ENCODE results near the gene SLC6A8. TPM values are rescaled to one million over a fixed set of nuclear protein-coding genes. Genes with fewer than 3 reads are reported as not detected.

SLC6A8 gene
- total RNA-seq, 1 donor from 2014 or later, result 57.9 TPM

- no peak for DNase-seq (ENCODE audit: low read depth)
- no peaks in the 10 kb centered on the region for H3K36me3 Mint-ChIP-seq (ENCODE audit: low read depth, unreplicated experiment)
- no peak for TF ChIP-seq EZH2 (IDR thresholded peaks at IDR 0.05; ENCODE audit: insufficient read depth, low read length)
Measured at GRCh38 chrX:153650959-153651358, 36.8 kb upstream of the SLC6A8 start.

GRCh38 chrX:153651540-153652079 lies 36.1 kb upstream of the SLC6A8 start:
- H3K4me1 ChIP-seq (ENCODE audit: insufficient read depth, low read length), result no peaks in the 10 kb centered on the region
- DNase-seq (ENCODE audit: low read depth) (no peak), FAIRE-seq (no peak)
- H2AFZ ChIP-seq (ENCODE audit: low read depth, low read length), result no peak overlapping the region
- no peaks in the 10 kb centered on the region for H3K36me3 ChIP-seq (ENCODE audit: insufficient read depth, low read length)
- Mint-ChIP-seq H3K4me3 (ENCODE audit: unreplicated experiment) (no peak overlapping the region), H3K4me1 (ENCODE audit: low read depth, unreplicated experiment) (no peaks in the 10 kb centered on the region), H3K27me3 (ENCODE audit: low read depth, unreplicated experiment) (peaks cover 10% of the 10 kb centered on the region), H3K27ac (ENCODE audit: unreplicated experiment) (no peak overlapping the region), H3K36me3 (ENCODE audit: low read depth, unreplicated experiment) (no peaks in the 10 kb centered on the region), H3K9me3 (ENCODE audit: unreplicated experiment) (no peaks in the 10 kb centered on the region)
- no peaks in the 10 kb centered on the region for H3K79me2 ChIP-seq (ENCODE audit: insufficient read depth, low read length)
- no peaks in the 10 kb centered on the region for H4K20me1 ChIP-seq (ENCODE audit: insufficient read depth, low read length)
- H3K4me3 ChIP-seq (ENCODE audit: insufficient read depth, low read depth, low read length), result no peak overlapping the region
- no peak overlapping the region for H3K4me2 ChIP-seq (ENCODE audit: low read length)
- TF ChIP-seq EZH2 (IDR thresholded peaks at IDR 0.05; ENCODE audit: insufficient read depth, low read length), result no peak
- TF ChIP-seq CTCF (IDR thresholded peaks at IDR 0.05; ENCODE audit: insufficient read depth, low read depth, low read length), result no peak
- no peak overlapping the region for H3K9ac ChIP-seq (ENCODE audit: low read length)
- peaks cover 9% of the 10 kb centered on the region for H3K27me3 ChIP-seq (ENCODE audit: insufficient read depth, low read length)
- no peaks in the 10 kb centered on the region for H3K9me3 ChIP-seq (ENCODE audit: insufficient read depth, low read depth, low read length)
- H3K27ac ChIP-seq (ENCODE audit: low read depth, low read length), result no peak overlapping the region

More at GRCh38 chrX:153650959-153651358, 36.8 kb upstream of the SLC6A8 start:
- Mint-ChIP-seq H3K27ac (ENCODE audit: unreplicated experiment) (no peak overlapping the region), H3K9me3 (ENCODE audit: unreplicated experiment) (no peaks in the 10 kb centered on the region), H3K4me1 (ENCODE audit: low read depth, unreplicated experiment) (no peaks in the 10 kb centered on the region), H3K4me3 (ENCODE audit: unreplicated experiment) (no peak overlapping the region), H3K27me3 (ENCODE audit: low read depth, unreplicated experiment) (peaks cover 15% of the 10 kb centered on the region)
- Histone ChIP-seq H3K79me2 (ENCODE audit: insufficient read depth, low read length) (no peaks in the 10 kb centered on the region), H2AFZ (ENCODE audit: low read depth, low read length) (no peak overlapping the region), H3K36me3 (ENCODE audit: insufficient read depth, low read length) (no peaks in the 10 kb centered on the region), H4K20me1 (ENCODE audit: insufficient read depth, low read length) (no peaks in the 10 kb centered on the region), H3K4me2 (ENCODE audit: low read length) (no peak overlapping the region), H3K27me3 (ENCODE audit: insufficient read depth, low read length) (peaks cover 9% of the 10 kb centered on the region), H3K9me3 (ENCODE audit: insufficient read depth, low read depth, low read length) (no peaks in the 10 kb centered on the region), H3K9ac (ENCODE audit: low read length) (no peak overlapping the region), H3K4me3 (ENCODE audit: insufficient read depth, low read depth, low read length) (no peak overlapping the region), H3K27ac (ENCODE audit: low read depth, low read length) (no peak overlapping the region), H3K4me1 (ENCODE audit: insufficient read depth, low read length) (no peaks in the 10 kb centered on the region)
- FAIRE-seq, result no peak

DNA sequence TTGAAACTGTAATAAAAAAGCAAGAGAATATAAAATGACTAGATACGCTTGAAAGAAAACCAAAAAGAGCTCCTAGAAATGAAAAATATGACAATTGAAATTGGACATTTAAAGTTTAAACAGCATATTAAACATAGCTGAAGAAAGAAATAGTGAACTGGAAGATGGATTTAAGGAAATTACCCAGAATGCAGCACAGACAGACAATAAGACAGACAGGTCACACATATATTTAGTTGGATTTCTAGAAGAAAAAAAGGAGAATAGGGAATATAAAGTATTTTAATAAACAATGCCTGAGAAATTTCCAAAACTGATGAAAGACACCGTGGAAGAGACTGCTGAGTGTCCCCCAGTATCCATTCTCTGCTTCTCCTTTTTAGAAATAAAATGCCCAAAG lies 34.2 kb upstream of the SLC6A8 start:
- H3K36me3 ChIP-seq (ENCODE audit: insufficient read depth, low read length), result no peaks in the 10 kb centered on the region
- no peaks in the 10 kb centered on the region for H3K4me1 Mint-ChIP-seq (ENCODE audit: low read depth, unreplicated experiment)
- no peak for TF ChIP-seq CTCF (IDR thresholded peaks at IDR 0.05; ENCODE audit: insufficient read depth, low read depth, low read length)
- no peak for TF ChIP-seq EZH2 (IDR thresholded peaks at IDR 0.05; ENCODE audit: insufficient read depth, low read length)
- no peaks in the 10 kb centered on the region for H3K36me3 Mint-ChIP-seq (ENCODE audit: low read depth, unreplicated experiment)
- H3K4me1 ChIP-seq (ENCODE audit: insufficient read depth, low read length), result no peaks in the 10 kb centered on the region
- H3K9me3 ChIP-seq (ENCODE audit: insufficient read depth, low read depth, low read length), result no peaks in the 10 kb centered on the region
- no peaks in the 10 kb centered on the region for H3K27me3 ChIP-seq (ENCODE audit: insufficient read depth, low read length)
- DNase-seq (ENCODE audit: low read depth) (no peak), FAIRE-seq (no peak)
- H3K79me2 ChIP-seq (ENCODE audit: insufficient read depth, low read length), result no peaks in the 10 kb centered on the region
- H4K20me1 ChIP-seq (ENCODE audit: insufficient read depth, low read length), result no peaks in the 10 kb centered on the region
- no peak overlapping the region for H3K4me2 ChIP-seq (ENCODE audit: low read length)
- no peak overlapping the region for H2AFZ ChIP-seq (ENCODE audit: low read depth, low read length)
- no peak overlapping the region for H3K4me3 Mint-ChIP-seq (ENCODE audit: unreplicated experiment)
- H3K27me3 Mint-ChIP-seq (ENCODE audit: low read depth, unreplicated experiment), result peaks cover 10% of the 10 kb centered on the region
- H3K27ac ChIP-seq (ENCODE audit: low read depth, low read length), result no peak overlapping the region
- H3K9ac ChIP-seq (ENCODE audit: low read length), result no peak overlapping the region
- H3K4me3 ChIP-seq (ENCODE audit: insufficient read depth, low read depth, low read length), result no peak overlapping the region
- H3K9me3 Mint-ChIP-seq (ENCODE audit: unreplicated experiment), result no peaks in the 10 kb centered on the region
- no peak overlapping the region for H3K27ac Mint-ChIP-seq (ENCODE audit: unreplicated experiment)
